Activated B cell treated with CpG ODN at 0.5 μM for 24 hours (primary cell): ENCODE measurements around the gene ISOC2. TPM values are rescaled to one million over a fixed set of nuclear protein-coding genes. Genes with fewer than 3 reads are reported as not detected.

Experiments
- ATAC-seq: fragments of 200-7000 bp; cut with Tn5 transposase; one replicate; pipeline ENCODE4 v1.10.0; 2021; ENCODE audit warnings: low read depth, mild to moderate bottlenecking, moderate library complexity
- CTCF ChIA-PET: fragments of 350-600 bp; sonication (Branson Sonifier 250); formaldehyde crosslinking; loops from one replicate; lab custom pipeline; 2021; ENCODE audit warnings: antibody characterized with exemption; lab: Charles Lee
- POLR2A ChIA-PET: fragments of 350-600 bp; sonication (Branson Sonifier 250); formaldehyde crosslinking; loops from one replicate; lab custom pipeline; 2021; ENCODE audit warnings: antibody characterized with exemption; lab: Charles Lee
- DNase-seq: peaks from one replicate; pipeline ENCODE4 v3.0.0; 2022
- H3K27ac Mint-ChIP-seq: one replicate; pipeline ENCODE4 v1.8.0; 2020; ENCODE audit warnings: mixed read lengths
- H3K27me3 Mint-ChIP-seq: one replicate; pipeline ENCODE4 v1.8.0; 2021; ENCODE audit warnings: mixed read lengths
- H3K36me3 Mint-ChIP-seq: one replicate; pipeline ENCODE4 v1.8.0; 2021; ENCODE audit warnings: low read depth, mixed read lengths
- H3K4me1 Mint-ChIP-seq: one replicate; pipeline ENCODE4 v1.8.0; 2021; ENCODE audit warnings: mixed read lengths
- H3K4me3 Mint-ChIP-seq: one replicate; pipeline ENCODE4 v1.8.0; 2020; ENCODE audit warnings: mild to moderate bottlenecking, mixed read lengths
- H3K9me3 Mint-ChIP-seq: one replicate; pipeline ENCODE4 v1.8.0; 2020; ENCODE audit warnings: mixed read lengths
- intact Hi-C: fragments of 100-400 bp; cut with micrococcal nuclease; formaldehyde crosslinking; loops from one replicate; pipeline ENCODE4 v1.15.1; 2024
- total RNA-seq: library from RNA; stranded (reverse); gene quantifications from 2 replicates; pipeline ENCODE4 v1.2.3, GENCODE V29; 2022
- TF ChIP-seq, protein P1 (sequence below): fragments of 200-600 bp; IDR thresholded peaks from one replicate; pipeline ENCODE4 v1.8.0; 2022; ENCODE audit warnings: antibody characterized with exemption, mild to moderate bottlenecking

ISOC2 gene
- total RNA-seq, 1 donor from 2014 or later: 29.0 TPM

DNA sequence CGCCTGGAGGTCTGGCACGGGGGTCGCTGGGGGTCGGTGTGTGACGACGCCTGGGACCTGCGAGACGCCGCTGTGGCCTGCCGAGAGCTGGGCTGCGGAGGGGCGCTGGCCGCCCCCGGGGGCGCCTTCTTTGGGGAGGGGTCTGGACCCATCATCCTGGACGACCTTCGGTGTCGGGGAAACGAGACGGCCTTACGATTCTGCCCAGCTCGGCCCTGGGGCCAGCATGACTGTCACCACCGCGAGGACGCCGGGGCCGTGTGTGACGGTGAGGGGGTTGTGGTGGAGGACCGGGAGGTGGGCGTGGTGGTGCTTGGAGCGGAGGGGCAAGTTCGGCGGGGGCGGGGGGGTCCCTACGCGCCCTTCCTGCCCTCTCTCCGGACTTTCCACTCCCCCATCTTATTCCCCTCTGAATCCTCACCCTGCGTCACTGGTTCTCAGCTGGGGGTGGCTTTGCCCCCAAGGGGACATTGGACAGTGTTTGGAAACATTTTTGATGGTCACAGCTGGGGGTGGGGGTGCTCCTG, 32.3 kb upstream of the ISOC2 start:
- H3K36me3 Mint-ChIP-seq: no peaks in the 10 kb centered on the region

DNA sequence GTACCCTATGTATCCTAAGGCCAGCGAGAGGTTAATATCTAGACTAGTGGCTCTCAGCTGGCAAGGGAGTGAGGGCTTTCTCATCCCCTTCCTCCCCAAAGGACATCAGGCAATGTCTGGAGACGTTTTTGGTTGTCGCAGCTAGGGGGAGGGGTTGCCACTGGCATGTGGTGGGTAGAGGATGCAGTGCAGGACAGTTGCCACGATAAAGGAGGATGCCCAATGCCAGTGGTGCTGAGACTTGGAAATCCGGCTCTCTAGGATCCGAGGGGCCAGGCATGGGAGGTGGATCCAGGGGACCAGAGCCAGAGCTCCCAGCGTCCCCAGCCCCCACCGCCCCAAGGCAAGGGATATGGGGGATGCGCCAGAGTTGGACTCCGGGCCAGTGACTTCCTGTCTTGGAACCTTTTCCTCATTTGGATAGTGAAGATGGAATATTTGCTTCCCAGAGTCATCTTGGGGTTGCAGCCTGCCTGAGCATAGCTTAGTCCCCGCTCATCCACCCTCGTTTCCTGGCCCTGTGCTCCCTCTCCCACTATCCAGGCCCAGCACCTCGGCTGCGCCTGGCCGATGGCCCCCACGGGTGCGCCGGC, 31.7 kb upstream of the ISOC2 start:
- H3K9me3 Mint-ChIP-seq: no peaks in the 10 kb centered on the region
- POLR2A ChIA-PET: no interaction called here
- ATAC-seq: no peak

More for the DNA sequence above, 32.3 kb upstream of the ISOC2 start:
- no peaks in the 10 kb centered on the region for H3K4me1 Mint-ChIP-seq
- no peaks in the 10 kb centered on the region for H3K9me3 Mint-ChIP-seq
- CTCF ChIA-PET: no interaction called here
- DNase-seq (no peak), ATAC-seq (no peak)
- no peak overlapping the region for H3K27ac Mint-ChIP-seq
- TF ChIP-seq, protein P1, sequence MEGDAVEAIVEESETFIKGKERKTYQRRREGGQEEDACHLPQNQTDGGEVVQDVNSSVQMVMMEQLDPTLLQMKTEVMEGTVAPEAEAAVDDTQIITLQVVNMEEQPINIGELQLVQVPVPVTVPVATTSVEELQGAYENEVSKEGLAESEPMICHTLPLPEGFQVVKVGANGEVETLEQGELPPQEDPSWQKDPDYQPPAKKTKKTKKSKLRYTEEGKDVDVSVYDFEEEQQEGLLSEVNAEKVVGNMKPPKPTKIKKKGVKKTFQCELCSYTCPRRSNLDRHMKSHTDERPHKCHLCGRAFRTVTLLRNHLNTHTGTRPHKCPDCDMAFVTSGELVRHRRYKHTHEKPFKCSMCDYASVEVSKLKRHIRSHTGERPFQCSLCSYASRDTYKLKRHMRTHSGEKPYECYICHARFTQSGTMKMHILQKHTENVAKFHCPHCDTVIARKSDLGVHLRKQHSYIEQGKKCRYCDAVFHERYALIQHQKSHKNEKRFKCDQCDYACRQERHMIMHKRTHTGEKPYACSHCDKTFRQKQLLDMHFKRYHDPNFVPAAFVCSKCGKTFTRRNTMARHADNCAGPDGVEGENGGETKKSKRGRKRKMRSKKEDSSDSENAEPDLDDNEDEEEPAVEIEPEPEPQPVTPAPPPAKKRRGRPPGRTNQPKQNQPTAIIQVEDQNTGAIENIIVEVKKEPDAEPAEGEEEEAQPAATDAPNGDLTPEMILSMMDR: no peak
- intact Hi-C loops: no loop called here
- H3K27me3 Mint-ChIP-seq: peaks cover 9% of the 10 kb centered on the region
- POLR2A ChIA-PET: no interaction called here
- no peak overlapping the region for H3K4me3 Mint-ChIP-seq

DNA sequence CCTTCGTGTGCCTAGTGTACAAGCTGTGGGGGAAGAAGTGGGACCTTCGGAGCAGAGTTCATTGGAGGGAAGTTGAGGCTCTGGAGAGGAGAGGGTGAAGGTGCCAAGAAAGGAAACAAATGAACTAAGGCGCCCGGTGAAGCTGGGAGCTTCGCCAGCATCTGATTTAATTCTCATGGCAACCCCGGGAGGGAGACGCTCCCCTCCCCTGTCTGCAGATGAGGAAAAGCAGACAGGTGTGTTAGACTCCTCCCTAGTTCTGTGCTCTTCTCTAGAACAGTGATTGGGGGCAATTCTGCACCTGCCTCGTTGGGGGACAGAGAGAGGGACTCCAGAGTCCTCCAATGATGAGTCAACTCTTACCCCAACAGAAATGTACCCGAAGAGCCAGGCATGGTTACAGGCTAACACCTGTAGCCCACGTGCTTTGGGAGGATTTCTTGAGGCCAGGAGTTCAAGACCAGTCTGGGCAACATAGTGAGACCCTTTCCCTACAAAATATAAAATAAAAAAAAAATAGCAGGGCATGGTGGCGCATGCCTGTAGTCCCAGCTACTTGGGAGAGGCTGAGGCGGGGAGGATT, 31.0 kb upstream of the ISOC2 start:
- TF ChIP-seq, protein P1: no peak
- no peak overlapping the region for H3K4me3 Mint-ChIP-seq
- H3K36me3 Mint-ChIP-seq: no peaks in the 10 kb centered on the region
- no peaks in the 10 kb centered on the region for H3K4me1 Mint-ChIP-seq
- no peak overlapping the region for H3K27ac Mint-ChIP-seq
- peaks cover 9% of the 10 kb centered on the region for H3K27me3 Mint-ChIP-seq
- CTCF ChIA-PET: interaction anchor here (1.2 to 1.5 kb wide), 3 partner anchors 11 to 139 kb away, joined by 3 to 6 read pairs (median 3); no protein-coding TSS in a partner anchor
- POLR2A ChIA-PET: no interaction called here
- H3K9me3 Mint-ChIP-seq: no peaks in the 10 kb centered on the region
- intact Hi-C loops: no loop called here
- DNase-seq (no peak), ATAC-seq (no peak)

More for the DNA sequence above, 31.7 kb upstream of the ISOC2 start:
- no peaks in the 10 kb centered on the region for H3K36me3 Mint-ChIP-seq
- no peak overlapping the region for H3K4me3 Mint-ChIP-seq
- TF ChIP-seq, protein P1: no peak
- no peak overlapping the region for H3K27ac Mint-ChIP-seq
- CTCF ChIA-PET: no interaction called here
- peaks cover 9% of the 10 kb centered on the region for H3K27me3 Mint-ChIP-seq
- DNase-seq: no peak
- H3K4me1 Mint-ChIP-seq: no peaks in the 10 kb centered on the region
- intact Hi-C loops: no loop called here

DNA sequence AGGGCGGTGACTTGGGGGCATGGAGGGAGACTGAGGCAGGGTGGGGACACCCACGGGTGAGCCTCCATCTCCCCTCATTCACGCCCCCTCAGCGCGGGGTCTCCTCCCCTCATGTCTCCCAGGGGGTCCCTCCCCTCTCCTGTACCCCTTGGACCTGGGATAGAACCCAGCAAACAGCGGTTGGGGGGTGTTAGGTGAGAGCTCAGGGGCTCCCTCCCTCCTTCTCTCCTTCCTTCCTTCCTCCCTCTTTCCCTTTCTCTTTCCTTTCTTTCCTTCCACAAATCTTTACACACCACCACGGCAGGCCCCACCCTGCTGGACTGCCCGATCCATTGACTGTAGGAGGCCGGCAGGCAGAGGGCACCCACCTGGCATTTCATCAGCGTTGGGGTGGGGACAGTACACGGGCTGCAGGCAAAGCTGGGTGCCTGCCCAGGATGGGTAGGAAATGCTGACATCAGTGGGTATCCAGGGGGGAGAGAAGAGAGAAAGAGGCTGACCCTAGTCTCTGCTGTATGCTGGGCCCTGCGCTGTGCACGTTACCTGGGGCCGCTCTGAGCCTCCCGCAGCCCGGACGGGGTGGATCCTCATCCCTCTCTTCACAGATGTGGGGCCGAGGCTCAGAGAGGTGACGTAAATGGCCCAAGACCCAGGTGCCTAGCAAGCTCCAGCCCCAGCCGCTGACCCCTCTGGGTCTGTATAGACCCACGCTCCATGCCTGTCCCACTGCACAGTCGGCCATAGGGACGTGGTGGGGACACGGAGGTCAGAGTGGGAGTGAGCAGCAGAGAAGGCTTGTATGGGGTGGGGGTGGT, 30.3 kb upstream of the ISOC2 start:
- TF ChIP-seq, protein P1: no peak
- Mint-ChIP-seq H3K4me3 (no peak overlapping the region), H3K27ac (no peak overlapping the region), H3K27me3 (peaks cover 9% of the 10 kb centered on the region), H3K4me1 (peaks cover 3% of the 10 kb centered on the region), H3K9me3 (no peaks in the 10 kb centered on the region), H3K36me3 (no peaks in the 10 kb centered on the region)
- DNase-seq: no peak
- ChIA-PET POLR2A (no interaction called here), CTCF (interaction anchor here (1.2 to 1.5 kb wide), 3 partner anchors 12 to 139 kb away, joined by 3 to 6 read pairs (median 3); no protein-coding TSS in a partner anchor)
- ATAC-seq: no peak
- intact Hi-C loops: no loop called here
